Raji (cell line): ENCODE data around the gene WDFY1.

ENCODE experiments used
- POLR2A ChIP-seq: IDR thresholded peaks from 2 replicates; pipeline ENCODE4 v1.6.1; 2011; ENCODE audit warnings: low read depth, low read length, control low read depth; ENCODE audit not compliant: insufficient read depth

The WDFY1 gene

GRCh38 chr2:223829128-223829527 is 116.0 kb downstream of the WDFY1 start:
- TF ChIP-seq POLR2A = no peak

GRCh38 chr2:223828314-223828713 is 116.8 kb downstream of the WDFY1 start:
- TF ChIP-seq POLR2A = no peak

GRCh38 chr2:223826995-223827394 is 118.1 kb downstream of the WDFY1 start:
- no peak for TF ChIP-seq POLR2A
